Measurements from ENCODE around the gene ZSCAN29.

- TF ChIP-seq, protein P1, sequence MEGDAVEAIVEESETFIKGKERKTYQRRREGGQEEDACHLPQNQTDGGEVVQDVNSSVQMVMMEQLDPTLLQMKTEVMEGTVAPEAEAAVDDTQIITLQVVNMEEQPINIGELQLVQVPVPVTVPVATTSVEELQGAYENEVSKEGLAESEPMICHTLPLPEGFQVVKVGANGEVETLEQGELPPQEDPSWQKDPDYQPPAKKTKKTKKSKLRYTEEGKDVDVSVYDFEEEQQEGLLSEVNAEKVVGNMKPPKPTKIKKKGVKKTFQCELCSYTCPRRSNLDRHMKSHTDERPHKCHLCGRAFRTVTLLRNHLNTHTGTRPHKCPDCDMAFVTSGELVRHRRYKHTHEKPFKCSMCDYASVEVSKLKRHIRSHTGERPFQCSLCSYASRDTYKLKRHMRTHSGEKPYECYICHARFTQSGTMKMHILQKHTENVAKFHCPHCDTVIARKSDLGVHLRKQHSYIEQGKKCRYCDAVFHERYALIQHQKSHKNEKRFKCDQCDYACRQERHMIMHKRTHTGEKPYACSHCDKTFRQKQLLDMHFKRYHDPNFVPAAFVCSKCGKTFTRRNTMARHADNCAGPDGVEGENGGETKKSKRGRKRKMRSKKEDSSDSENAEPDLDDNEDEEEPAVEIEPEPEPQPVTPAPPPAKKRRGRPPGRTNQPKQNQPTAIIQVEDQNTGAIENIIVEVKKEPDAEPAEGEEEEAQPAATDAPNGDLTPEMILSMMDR (IDR thresholded peaks at IDR 0.05): no peak
- no peak for TF ChIP-seq POLR2A (IDR thresholded peaks at IDR 0.05)
Observed at GRCh38 chr15:43402255-43402654, 31.4 kb upstream of the ZSCAN29 start.
